GM18502 (cell line): ENCODE results near the gene CLDN7.
"Not testable (repeated sequence)": the region's sequence is repeated elsewhere in the genome, so short reads cannot be mapped to it uniquely, and the experiment has no call there.

Source experiments
- ATAC-seq: cut with Tn5 transposase; IDR thresholded peaks from one replicate; pipeline ENCODE4 v1.9.1; 2021; ENCODE audit warnings: mild to moderate bottlenecking; ENCODE audit not compliant: unreplicated experiment, poor library complexity

Gene CLDN7

DNA sequence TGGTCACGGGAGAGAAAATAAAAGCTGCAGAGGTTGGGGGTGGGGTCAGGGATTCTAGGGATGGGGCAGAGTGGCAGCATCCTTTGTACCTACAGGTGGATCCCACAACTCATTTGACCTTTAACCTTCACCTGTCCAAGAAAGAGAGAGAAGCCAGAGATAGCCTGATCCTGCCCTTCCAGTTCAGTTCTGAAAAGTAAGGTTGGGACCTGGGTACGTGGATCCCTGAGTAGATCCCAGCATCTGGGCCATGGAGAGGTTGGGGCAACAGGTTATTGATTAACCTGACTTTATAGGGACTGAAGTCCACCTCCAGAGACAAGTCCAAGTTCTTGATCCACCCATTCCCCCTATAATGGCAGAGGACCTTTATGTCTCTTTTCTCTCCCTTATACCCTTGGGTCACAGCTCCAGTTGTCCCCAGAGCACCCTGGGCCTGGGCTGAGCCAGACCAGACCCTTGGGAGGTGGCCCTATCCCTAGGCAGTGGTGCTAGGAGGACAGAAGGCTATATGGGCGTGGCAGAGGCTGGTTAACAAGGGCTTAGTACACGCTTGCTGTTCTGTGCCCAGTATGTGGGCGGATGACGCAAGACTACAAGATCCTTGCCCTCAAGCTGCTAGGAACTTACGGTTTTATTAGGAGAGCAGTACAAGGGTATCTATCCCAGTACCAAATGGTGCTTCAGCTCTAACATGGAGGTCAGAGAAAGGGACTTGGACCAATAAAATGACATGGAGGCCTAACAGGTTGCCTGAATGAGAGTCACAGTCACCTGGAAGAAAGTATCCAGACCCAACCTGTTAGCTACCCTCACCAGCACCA lies 3.3 kb downstream of the CLDN7 start:
- no peak for ATAC-seq

DNA sequence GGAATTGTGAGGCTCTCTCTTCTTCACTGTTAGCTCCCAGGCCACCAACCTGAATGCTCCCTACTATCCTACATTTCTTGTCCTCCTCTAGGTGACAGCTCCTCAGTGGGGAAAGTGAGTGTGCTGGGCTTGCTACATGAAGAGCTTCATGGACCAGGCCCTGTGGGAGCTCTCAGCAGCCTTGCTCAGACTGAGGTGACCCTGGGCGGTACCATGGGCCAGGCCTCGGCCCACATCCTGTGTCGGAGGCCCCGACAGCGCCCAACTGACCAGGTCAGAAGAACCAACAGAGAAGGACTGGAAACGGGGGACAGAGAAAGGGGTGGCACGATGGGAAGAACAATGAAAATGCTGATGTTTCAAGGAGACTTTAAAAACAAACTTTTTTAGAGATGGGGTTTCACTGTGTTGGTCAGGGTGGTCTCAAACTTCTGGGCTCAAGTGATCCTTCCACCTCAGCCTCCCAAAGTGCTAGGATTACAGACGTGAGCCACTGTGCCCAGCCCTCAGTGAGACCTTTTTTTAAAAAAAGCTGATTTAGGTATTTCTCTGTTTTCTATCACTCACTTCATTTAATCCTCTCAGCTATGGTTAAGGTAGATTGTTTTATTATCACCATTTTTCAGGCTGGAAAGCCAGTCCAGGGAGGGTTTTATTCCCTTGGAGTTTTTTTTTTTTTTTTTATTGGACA lies 5.4 kb downstream of the CLDN7 start:
- ATAC-seq, result no peak

- no peak for ATAC-seq
Observed at GRCh38 chr17:7254511-7254910, 7.8 kb downstream of the CLDN7 start.

DNA sequence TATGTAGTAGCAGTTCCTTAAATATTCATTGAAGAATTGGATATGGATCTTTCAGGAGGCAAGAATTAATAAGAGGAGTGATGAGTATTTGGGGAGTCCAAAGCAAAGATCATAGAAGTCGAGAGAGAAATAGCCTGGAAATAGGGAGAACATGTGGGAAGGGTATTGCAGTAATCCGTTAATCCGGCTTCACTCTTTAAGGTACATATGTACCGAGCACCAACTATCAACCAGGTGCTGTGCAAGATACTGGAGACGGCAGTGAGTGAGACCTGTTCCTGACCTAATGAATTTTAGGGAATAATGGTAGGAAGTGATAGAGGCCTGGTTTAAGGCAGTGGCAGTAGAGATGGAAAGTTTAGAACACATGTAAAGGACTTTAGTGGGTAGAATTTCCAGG lies 9.2 kb downstream of the CLDN7 start:
- no peak for ATAC-seq

- peak; percentile 59 for ATAC-seq
Observed at GRCh38 chr17:7252176-7253043, 9.9 kb downstream of the CLDN7 start, which contains the start of gene ELP5. Gene ELP5 (plus strand): TSS chr17:7252215. CDS start chr17:7252551, 336 bp downstream.

- peak; percentile 78 for ATAC-seq
Observed at GRCh38 chr17:7251661-7252175, 10.6 kb downstream of the CLDN7 start, which contains the start of gene CTDNEP1. Gene CTDNEP1 (minus strand): TSS chr17:7251734. CDS start chr17:7251296, 438 bp downstream.

- ATAC-seq, result no peak
Observed at GRCh38 chr17:7250695-7251627, 11.3 kb downstream of the CLDN7 start.

- ATAC-seq, result no peak
Observed at GRCh38 chr17:7249830-7250229, 12.4 kb downstream of the CLDN7 start.

- ATAC-seq, result no peak
Observed at GRCh38 chr17:7249214-7249613, 13.1 kb downstream of the CLDN7 start.

GRCh38 chr17:7248796-7249195 lies 13.5 kb downstream of the CLDN7 start:
- no peak for ATAC-seq

GRCh38 chr17:7246779-7247178 lies 15.5 kb downstream of the CLDN7 start:
- ATAC-seq, result no peak

- not testable (repeated sequence) for ATAC-seq
Observed at GRCh38 chr17:7243838-7244237, 18.4 kb downstream of the CLDN7 start.

DNA sequence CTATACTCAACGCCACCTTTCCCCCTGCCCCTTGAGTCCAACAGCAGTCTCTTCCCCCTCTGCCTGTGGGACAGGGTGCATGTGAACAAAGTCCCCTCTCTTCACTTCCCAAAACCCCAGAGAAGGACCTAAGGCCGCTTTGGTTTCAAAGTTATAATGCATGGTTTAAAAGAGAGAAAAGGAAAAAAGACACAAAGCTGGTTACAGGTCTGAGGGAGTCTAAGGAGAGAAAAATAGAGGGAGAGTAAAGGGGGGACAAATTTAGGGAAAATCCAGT lies 18.9 kb downstream of the CLDN7 start:
- ATAC-seq, result no peak

- peak; percentile 46 for ATAC-seq
Observed at GRCh38 chr17:7242717-7243452, 19.4 kb downstream of the CLDN7 start.

DNA sequence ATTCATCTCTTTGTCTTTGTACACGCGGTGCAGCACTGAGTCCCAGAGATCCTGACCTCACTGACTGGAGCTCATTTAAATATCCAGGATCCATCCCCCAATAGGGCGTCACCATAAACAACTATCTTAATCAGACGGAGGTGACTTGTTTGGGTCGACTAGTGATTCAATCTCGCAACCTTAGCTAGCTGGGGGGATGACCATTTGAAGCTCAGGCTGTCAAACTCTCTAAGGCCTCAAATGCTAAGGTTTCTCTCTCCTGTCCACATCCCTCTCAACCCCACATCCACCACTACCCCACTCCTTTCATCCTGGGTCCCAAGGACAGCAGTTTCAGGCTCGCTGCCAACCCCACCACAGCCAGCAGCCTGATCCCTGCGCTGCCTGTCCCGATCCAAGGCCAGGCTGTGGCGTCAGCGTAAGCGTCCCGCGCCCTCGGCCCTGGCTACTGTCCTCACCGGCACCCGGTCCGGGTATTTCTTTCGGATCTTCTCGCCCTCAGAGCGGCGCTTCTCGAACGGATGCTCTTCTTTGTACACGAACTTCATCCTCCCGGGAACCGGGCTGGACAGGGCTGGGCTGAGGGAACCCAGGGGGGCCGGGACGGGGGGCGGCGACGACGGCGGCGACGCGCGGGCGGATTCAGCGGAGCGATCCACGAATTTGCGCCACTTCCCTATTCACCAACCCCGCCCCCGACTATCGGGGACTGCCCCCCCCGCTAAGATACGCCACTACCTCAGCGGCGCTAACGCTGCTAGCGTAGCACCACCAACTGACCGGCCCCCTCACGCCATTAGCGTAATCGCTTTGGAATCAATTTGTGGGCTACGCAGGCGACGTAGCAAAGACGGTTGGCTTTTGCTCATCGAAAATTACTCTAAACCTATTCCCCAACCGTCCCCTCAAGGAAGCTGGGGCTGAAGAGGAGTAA lies 20.2 kb downstream of the CLDN7 start, which contains the start of gene GABARAP:
GABARAP (minus strand) TSS at position 667 of the 934 bp plus-strand sequence; CDS start at position 548, 119 bp downstream.
- ATAC-seq, result peak; percentile 35

- no peak for ATAC-seq
Observed at GRCh38 chr17:7241090-7241733, 21.1 kb downstream of the CLDN7 start.

GRCh38 chr17:7240375-7240774 lies 21.9 kb downstream of the CLDN7 start:
- no peak for ATAC-seq
